Measurements from ENCODE around the gene GNGT1.
"Not testable (repeated sequence)": the region's sequence is repeated elsewhere in the genome, so short reads cannot be mapped to it uniquely, and the experiment has no call there.

GNGT1 gene

DNA sequence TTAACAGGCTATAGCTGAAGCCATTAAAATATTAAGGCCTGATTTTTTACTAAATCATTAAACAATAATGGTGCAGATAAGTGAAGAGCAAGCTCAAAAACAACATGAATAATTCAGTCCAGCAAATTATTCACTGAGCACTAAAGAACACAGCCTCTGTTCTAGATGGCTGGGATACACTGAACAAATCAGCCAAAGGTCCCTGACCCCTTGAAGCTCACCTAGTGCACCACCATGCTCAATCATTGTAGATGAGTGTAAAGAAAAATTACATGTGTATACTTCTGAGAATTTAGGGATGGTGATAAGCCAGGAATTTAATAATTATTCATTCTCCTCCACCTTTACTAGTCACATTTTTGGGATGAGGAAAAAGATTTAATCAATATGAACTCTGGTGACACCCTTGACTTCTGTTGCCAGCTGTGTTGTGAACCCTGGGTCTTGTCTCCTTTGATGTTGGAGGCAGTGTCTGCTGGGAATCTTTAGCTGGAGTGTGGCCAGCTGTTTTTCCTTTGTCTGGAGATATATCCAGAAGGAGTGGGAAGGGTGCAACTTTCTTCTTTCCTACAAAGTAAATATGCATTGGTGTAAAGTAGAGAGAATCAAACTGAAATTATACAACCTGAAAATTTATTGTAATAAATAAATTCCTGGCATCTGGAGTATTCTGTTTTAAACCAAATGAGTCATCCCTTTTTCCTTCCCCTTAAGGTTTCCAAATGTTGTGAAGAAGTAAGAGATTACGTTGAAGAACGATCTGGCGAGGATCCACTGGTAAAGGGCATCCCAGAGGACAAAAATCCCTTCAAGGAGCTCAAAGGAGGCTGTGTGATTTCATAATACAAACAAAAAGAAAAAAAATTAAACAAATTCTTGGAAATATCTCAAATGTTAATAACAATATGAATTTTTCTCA is 4.0 kb downstream of the GNGT1 start:
- DNase-seq = no peak

DNA sequence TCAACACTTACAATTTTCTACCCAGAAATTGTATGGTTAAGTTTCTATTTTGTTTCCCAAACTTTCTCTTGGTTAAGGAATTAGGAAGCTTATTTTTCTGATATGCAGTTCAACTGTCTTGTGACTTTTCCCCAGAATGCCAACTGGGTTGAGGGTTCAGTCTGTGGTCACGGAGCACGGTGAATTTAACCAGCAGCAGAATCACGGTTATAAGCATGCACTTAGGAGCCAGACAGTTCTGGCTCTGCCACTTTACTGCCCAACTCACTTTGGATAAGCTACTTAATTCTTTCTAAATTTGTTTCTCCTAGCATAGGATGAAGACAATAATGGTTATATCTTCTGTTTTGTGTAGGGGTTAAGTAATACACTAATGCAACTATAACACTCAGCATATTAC is 4.9 kb downstream of the GNGT1 start:
- not testable (repeated sequence) for DNase-seq

- not testable (repeated sequence) for DNase-seq
Measured at GRCh38 chr7:93911661-93912060, 5.3 kb downstream of the GNGT1 start.

GRCh38 chr7:93913197-93913596 is 6.8 kb downstream of the GNGT1 start:
- DNase-seq = no peak

DNA sequence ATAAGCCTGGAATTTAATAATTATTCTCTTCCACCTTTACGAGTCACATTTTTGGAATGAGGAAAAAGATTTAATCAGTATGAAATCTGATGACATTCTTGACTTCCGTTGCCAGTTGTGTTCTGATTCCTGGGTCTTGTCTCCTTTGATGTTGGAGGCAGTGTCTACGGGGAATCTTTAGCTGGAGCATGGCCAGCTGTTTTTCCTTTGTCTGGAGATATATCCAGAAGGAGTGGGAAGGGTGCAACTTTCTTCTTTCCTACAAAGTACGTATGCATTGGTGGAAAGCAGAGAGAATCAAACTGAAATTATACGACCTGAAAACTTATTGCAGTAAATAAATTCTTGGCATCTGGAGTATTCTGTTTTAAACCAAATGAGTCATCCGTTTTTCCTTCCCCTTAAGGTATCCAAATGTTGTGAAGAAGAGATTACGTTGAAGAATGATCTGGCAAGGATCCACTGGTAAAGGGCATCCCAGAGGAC is 8.3 kb downstream of the GNGT1 start:
- no peak for DNase-seq

DNA sequence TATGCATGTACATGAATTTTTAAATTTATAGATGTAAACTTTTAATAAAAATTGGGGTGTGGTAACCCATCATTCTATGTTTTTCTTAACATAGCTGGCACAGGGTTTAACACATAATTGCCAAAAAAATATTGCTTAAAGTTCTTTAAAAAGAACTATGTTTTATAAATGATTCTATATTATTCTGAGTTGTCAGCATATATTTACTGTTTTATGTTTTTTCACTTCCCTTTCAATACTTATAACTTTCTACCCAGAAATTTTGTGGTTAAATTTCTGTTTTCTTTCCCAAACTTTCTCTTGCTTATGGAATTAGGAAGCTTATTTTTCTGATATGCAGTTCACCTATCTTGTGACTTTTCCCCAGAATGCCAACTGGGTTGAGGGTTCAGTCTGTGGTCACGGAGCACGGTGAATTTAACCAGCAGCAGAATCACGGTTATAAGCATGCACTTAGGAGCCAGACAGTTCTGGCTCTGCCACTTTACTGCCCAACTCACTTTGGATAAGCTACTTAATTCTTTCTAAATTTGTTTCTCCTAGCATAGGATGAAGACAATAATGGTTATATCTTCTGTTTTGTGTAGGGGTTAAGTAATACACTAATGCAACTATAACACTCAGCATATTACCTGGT is 9.0 kb downstream of the GNGT1 start:
- DNase-seq = not testable (repeated sequence)

GRCh38 chr7:93915888-93916287 is 9.5 kb downstream of the GNGT1 start:
- DNase-seq = not testable (repeated sequence)

DNA sequence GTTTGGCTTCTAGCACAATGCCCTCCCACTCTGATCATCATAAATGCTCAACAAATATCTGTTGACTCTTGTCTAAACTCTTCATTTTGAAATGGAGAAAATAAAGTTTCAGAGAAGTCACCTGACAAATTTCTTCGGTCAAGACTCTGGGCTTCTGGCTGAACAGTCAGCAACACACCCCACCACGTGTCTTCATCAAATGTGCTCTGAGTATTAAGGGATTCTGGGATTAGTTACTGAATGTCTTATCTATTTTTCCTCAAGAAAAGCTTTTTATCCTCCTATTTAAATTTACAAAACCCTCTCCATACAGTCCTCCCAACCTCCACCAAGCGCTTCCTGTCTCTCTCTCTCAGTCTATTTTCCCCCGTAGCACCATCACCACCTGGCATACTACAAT is 9.9 kb downstream of the GNGT1 start:
- DNase-seq = not testable (repeated sequence)

GRCh38 chr7:93920496-93921182 is 14.3 kb downstream of the GNGT1 start:
- no peak for DNase-seq

GRCh38 chr7:93921186-93921585 is 14.8 kb downstream of the GNGT1 start:
- DNase-seq = no peak

GRCh38 chr7:93921607-93922566 is 15.5 kb downstream of the GNGT1 start, which contains the start of gene GNG11:
GNG11 (plus strand) TSS chr7:93921735; CDS start chr7:93922138, 403 bp downstream.
- no peak for DNase-seq

- DNase-seq = no peak
Measured at GRCh38 chr7:93923296-93923695, 16.9 kb downstream of the GNGT1 start.

DNA sequence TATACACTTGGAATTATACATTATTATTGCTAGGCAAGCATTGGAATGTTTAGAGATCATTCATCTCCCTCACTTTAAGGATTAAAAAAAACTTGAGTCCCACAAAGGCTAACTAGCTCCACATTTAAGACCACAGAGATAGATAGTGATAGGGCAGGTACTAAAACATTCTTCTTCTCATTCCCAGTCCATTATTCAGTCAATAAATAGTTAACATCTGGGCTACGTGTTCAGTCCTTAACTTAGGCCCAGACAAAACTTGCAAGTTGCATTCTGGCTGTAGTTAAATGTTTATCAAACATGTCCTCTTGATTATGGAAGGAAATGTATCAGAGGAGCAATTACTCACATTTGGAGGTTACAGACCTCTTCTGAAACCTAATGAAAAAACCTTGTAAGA is 17.6 kb downstream of the GNGT1 start:
- no peak for DNase-seq

GRCh38 chr7:93926800-93927199 is 20.4 kb downstream of the GNGT1 start:
- DNase-seq = no peak

DNA sequence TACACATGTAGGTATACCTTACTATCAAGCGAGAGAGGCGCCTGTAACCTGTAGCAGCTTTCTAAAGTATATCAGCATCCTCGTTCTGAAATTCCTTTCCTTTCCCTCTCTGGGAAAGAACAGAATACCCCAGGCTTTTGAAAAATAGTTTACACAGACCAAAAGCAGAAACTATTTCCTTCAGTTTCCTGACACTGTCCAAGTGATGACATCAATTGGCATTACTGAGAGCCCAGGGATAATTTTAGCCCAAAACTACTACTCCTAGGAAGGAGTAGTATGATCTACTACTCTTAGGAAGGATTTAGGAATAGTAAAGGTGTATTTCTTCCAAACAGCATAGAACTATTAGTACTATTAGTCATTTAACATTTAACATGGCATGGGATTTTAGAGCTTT is 21.2 kb downstream of the GNGT1 start:
- DNase-seq = no peak

DNA sequence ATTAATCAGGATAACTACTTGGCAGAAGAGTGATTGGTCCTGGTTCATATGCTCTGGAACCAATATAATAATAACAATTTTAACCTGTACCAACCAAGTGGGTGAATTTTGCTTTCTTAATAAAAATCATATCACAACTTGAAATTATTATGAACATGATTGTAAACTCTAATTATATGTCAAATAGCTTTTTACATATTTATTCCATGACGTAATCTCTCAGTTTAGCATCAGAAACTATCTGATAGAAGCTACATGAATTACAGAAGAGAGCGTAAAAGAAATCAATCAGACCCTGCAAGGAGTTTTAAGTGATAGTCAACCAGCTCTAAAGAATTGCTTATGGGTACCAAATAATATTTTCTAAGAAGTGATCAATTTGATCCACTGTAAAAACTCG is 25.3 kb downstream of the GNGT1 start:
- DNase-seq = no peak

GRCh38 chr7:93933156-93933555 is 26.8 kb downstream of the GNGT1 start:
- DNase-seq = no peak

GRCh38 chr7:93935102-93935501 is 28.7 kb downstream of the GNGT1 start:
- DNase-seq = no peak

DNA sequence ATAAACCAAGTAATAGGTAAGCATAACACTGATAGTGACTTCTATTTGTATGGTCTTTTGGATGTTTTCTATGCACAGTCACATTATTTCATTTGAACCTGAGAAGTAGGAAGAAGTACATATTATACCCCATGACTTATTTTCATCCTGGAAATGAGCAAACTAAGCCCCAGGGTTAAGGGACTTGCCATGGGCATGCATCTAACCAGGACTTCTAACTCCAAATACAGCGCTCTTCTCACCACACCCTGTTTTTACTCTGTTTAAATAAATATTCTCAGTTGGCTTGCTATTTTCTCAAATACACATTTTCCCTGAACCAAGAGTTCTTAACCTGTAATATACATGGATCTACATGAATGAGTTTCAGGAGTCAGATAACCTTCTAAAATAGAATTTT is 31.5 kb downstream of the GNGT1 start:
- DNase-seq = no peak

GRCh38 chr7:93938293-93938692 is 31.9 kb downstream of the GNGT1 start:
- no peak for DNase-seq

GRCh38 chr7:93941945-93942344 is 35.6 kb downstream of the GNGT1 start:
- DNase-seq = no peak

Measured in CD4-positive, alpha-beta T cell treated with Interleukin-4 for 1 hour (primary cell).